HCT116 (cell line): ENCODE data around the gene NFATC1. TPM values are rescaled to one million over a fixed set of nuclear protein-coding genes. Genes with fewer than 3 reads are reported as not detected.

Experiments used
- ATAC-seq: fragments of 200-7000 bp; cut with Tn5 transposase; 2 replicates; pipeline ENCODE4 v1.9.1; 2020; ENCODE audit warnings: mild to moderate bottlenecking, moderate library complexity
- BruUV-seq: library from RNA; stranded (reverse); fragments of 400-500 nt; replicated peaks from 2 replicates; lab custom pipeline; 2021; lab: Mats Ljungman, UMichigan
- CTCF ChIA-PET: fragments of 300-600 bp; sonication (Branson Sonifier 250); formaldehyde crosslinking; loops from one replicate; lab custom pipeline; 2021; ENCODE audit warnings: antibody characterized with exemption; lab: Charles Lee
- POLR2A ChIA-PET: fragments of 300-600, 350-600 bp; sonication (Branson Sonifier 250); formaldehyde crosslinking; loops from one replicate; lab custom pipeline; 2021; ENCODE audit warnings: antibody characterized with exemption; lab: Charles Lee
- RAD21 ChIA-PET, 2 experiments: fragments of 300-600 bp; sonication (Branson Sonifier 250); formaldehyde crosslinking; loops; one replicate each; lab custom pipeline; 2023; ENCODE audit warnings: low total read pairs in 2 of 2; ENCODE audit not compliant: uncharacterized antibody in 2 of 2, unreplicated experiment in 2 of 2, low non-redundant PET in 1 of 2; lab: Charles Lee
- DNase-seq: peaks from one replicate; pipeline ENCODE4 v3.0.0-alpha.2; 2010; ENCODE audit warnings: low read depth, low spot score
- H2AFZ ChIP-seq: fragments of 200-600 bp; shearing (Covaris generic), sonication (generic); 2 replicates; pipeline ENCODE4 v1.6.1; 2017; ENCODE audit warnings: low read depth, mixed run types, mixed read lengths, antibody characterized with exemption, low read length; ENCODE audit not compliant: poor library complexity, severe bottlenecking
- H3K27ac ChIP-seq: 2 replicates; pipeline ENCODE4 v1.5.1; 2012; ENCODE audit warnings: low read depth, low read length
- H3K27me3 ChIP-seq: fragments of 200-600 bp; sonication (generic); 2 replicates; pipeline ENCODE4 v1.6.1; 2016; ENCODE audit warnings: mixed run types, low read length, mixed read lengths; ENCODE audit not compliant: insufficient read depth
- H3K36me3 ChIP-seq, 2 experiments: fragments of 200-500 bp in 1 of 2; fragments of 200-600 bp in 1 of 2; sonication (Bioruptor generic) in 1 of 2; sonication (generic) in 1 of 2; 2 replicates each; pipeline versions ENCODE4 v1.5.1 to v1.6.1; 2014 to 2016; ENCODE audit warnings: low read length in 2 of 2, inconsistent platforms in 1 of 2, mixed read lengths in 1 of 2, mixed run types in 1 of 2; ENCODE audit not compliant: insufficient read depth in 2 of 2, control insufficient read depth in 1 of 2
- H3K4me1 ChIP-seq, 2 experiments: fragments of 200-600 bp in 1 of 2; sonication (generic) in 1 of 2; 2 replicates each; pipeline versions ENCODE4 v1.5.1 to v1.6.1; 2012 to 2017; ENCODE audit warnings: low read length in 2 of 2, inconsistent platforms in 1 of 2, mild to moderate bottlenecking in 1 of 2, mixed read lengths in 1 of 2, mixed run types in 1 of 2, moderate library complexity in 1 of 2; ENCODE audit not compliant: insufficient read depth in 2 of 2, control insufficient read depth in 1 of 2
- H3K4me2 ChIP-seq: fragments of 200-600 bp; sonication (generic); 2 replicates; pipeline ENCODE4 v1.6.1; 2017; ENCODE audit warnings: mixed run types, low read length, mixed read lengths
- H3K4me3 ChIP-seq, 2 experiments: fragments of 200-600 bp in 1 of 2; sonication (generic) in 1 of 2; replicated peaks in 1 of 2; 2 replicates each; pipeline ENCODE4 v1.5.1; 2011 to 2016; ENCODE audit warnings: low read length in 2 of 2, control low read depth in 1 of 2, low read depth in 1 of 2, mild to moderate bottlenecking in 1 of 2, mixed read lengths in 1 of 2, mixed run types in 1 of 2
- H3K79me2 ChIP-seq: fragments of 200-600 bp; sonication (generic); 2 replicates; pipeline ENCODE4 v1.6.1; 2017; ENCODE audit warnings: mild to moderate bottlenecking, mixed run types, low read length, moderate library complexity, mixed read lengths; ENCODE audit not compliant: insufficient read depth
- H3K9ac ChIP-seq: fragments of 200-600 bp; sonication (generic); 2 replicates; pipeline ENCODE4 v1.6.1; 2016; ENCODE audit warnings: low read length, mixed read lengths
- H3K9me2 ChIP-seq: fragments of 200-600 bp; sonication (generic), shearing (Covaris generic); 2 replicates; pipeline ENCODE4 v1.6.1; 2017; ENCODE audit warnings: mixed run types, mild to moderate bottlenecking, moderate library complexity; ENCODE audit not compliant: insufficient read depth
- H3K9me3 ChIP-seq, 2 experiments: fragments of 200-500 bp in 1 of 2; fragments of 200-600 bp in 1 of 2; sonication (Bioruptor generic) in 1 of 2; sonication (generic) in 1 of 2; 2 replicates each; pipeline ENCODE4 v1.6.1; 2014 to 2017; ENCODE audit warnings: low read length in 2 of 2, mixed read lengths in 2 of 2, inconsistent platforms in 1 of 2, low read depth in 1 of 2, mild to moderate bottlenecking in 1 of 2, mixed run types in 1 of 2, moderate library complexity in 1 of 2; ENCODE audit not compliant: control insufficient read depth in 1 of 2, insufficient read depth in 1 of 2
- H4K20me1 ChIP-seq: fragments of 200-600 bp; sonication (generic), shearing (Covaris generic); 2 replicates; pipeline ENCODE4 v1.6.1; 2017; ENCODE audit warnings: mixed run types, mild to moderate bottlenecking, moderate library complexity; ENCODE audit not compliant: insufficient read depth
- CBX3 ChIP-seq: IDR thresholded peaks from 2 replicates; pipeline ENCODE4 v1.6.1; 2012; ENCODE audit warnings: low read depth
- CEBPB ChIP-seq: IDR thresholded peaks from 2 replicates; pipeline ENCODE4 v1.6.1; 2012; ENCODE audit warnings: low read depth
- CTCF ChIP-seq, 3 experiments: fragments of 200-600 bp in 1 of 3; sonication (generic) in 1 of 3; IDR thresholded peaks in 2 of 3; conservative IDR thresholded peaks in 1 of 3; 2 replicates each; pipeline ENCODE4 v1.5.1; 2012 to 2017; ENCODE audit warnings: low read depth in 2 of 3, low read length in 2 of 3, antibody characterized with exemption in 1 of 3, borderline replicate concordance in 1 of 3, control low read depth in 1 of 3, mild to moderate bottlenecking in 1 of 3, mixed read lengths in 1 of 3, mixed run types in 1 of 3, moderate library complexity in 1 of 3; ENCODE audit not compliant: insufficient read depth in 1 of 3
- POLR2A ChIP-seq: IDR thresholded peaks from 2 replicates; pipeline ENCODE4 v1.7.0; 2011; ENCODE audit warnings: borderline replicate concordance; ENCODE audit not compliant: insufficient read depth, insufficient read length; ENCODE audit errors: extremely low read depth
- TCF7L2 ChIP-seq: IDR thresholded peaks from 2 replicates; pipeline ENCODE4 v1.7.0; 2011; ENCODE audit warnings: borderline replicate concordance, inconsistent platforms; ENCODE audit not compliant: insufficient read depth, insufficient read length; ENCODE audit errors: extremely low read depth
- YY1 ChIP-seq: IDR thresholded peaks from 2 replicates; pipeline ENCODE4 v1.6.1; 2011; ENCODE audit warnings: low read length, low read depth, moderate library complexity, mild to moderate bottlenecking; ENCODE audit not compliant: insufficient replicate concordance; ENCODE audit errors: extremely low read depth
- ZFX ChIP-seq: fragments of 450-650 bp; IDR thresholded peaks from 2 replicates; pipeline ENCODE4 v1.6.1; 2017
- intact Hi-C: fragments of 100-400 bp; cut with micrococcal nuclease; formaldehyde crosslinking; loops from 2 replicates; pipeline ENCODE4 v1.10.0; 2022
- total RNA-seq: library from RNA; stranded (reverse); gene quantifications from one replicate; pipeline ENCODE4 v1.2.1, GENCODE V29; 2021; ENCODE audit not compliant: unreplicated experiment

The NFATC1 gene
- total RNA-seq, 1 experiment from 2014 or later: 20.8 TPM

GRCh38 chr18:79479116-79479760, 83.5 kb downstream of the NFATC1 start:
- no peak overlapping the region for H3K27ac ChIP-seq
- intact Hi-C loops: no loop called here
- no peaks in the 10 kb centered on the region for H3K27me3 ChIP-seq
- no peak overlapping the region for H3K9ac ChIP-seq
- H2AFZ ChIP-seq: no peak overlapping the region
- no peaks in the 10 kb centered on the region for H4K20me1 ChIP-seq
- H3K79me2 ChIP-seq: no peaks in the 10 kb centered on the region
- ATAC-seq (no peak), DNase-seq (no peak)
- H3K36me3 ChIP-seq: no peaks in the 10 kb centered on the region
- H3K4me3 ChIP-seq: no peak overlapping the region
- RAD21 ChIA-PET: no interaction called here
- CTCF ChIA-PET: no interaction called here
- POLR2A ChIA-PET: no interaction called here
- TF ChIP-seq YY1: no peak
- no peak for TF ChIP-seq ZFX
- no peaks in the 10 kb centered on the region for H3K9me3 ChIP-seq
- H3K9me2 ChIP-seq: no peaks in the 10 kb centered on the region
- BruUV-seq: no TSS peak
- H3K4me2 ChIP-seq: no peak overlapping the region
- H3K4me1 ChIP-seq: no peaks in the 10 kb centered on the region

DNA sequence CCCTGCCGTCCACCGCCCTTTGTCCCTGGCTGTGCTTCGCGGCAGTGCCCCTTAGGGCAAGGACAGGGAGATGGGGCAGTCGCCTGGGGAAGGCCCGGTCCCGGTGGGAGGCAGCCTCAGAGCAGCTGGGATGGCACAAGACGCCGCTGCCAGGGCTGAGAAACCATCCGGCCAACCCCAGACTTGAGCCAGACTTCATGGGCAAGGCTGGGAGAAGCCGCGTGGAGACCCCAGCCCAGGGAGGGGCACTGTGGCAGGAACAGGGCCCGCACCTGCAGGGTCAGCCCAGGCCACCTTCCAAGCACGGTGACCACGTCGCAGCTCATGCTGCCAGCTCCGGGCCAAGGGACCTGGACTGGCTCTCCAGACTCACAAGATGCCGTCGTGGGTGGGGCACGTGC, 84.0 kb downstream of the NFATC1 start:
- H3K9ac ChIP-seq: no peak overlapping the region
- intact Hi-C loops: no loop called here
- no peaks in the 10 kb centered on the region for H3K9me3 ChIP-seq
- H3K79me2 ChIP-seq: no peaks in the 10 kb centered on the region
- CTCF ChIA-PET: no interaction called here
- no peaks in the 10 kb centered on the region for H4K20me1 ChIP-seq
- POLR2A ChIA-PET: no interaction called here
- H3K27ac ChIP-seq: no peak overlapping the region
- ATAC-seq (no peak), DNase-seq (no peak)
- no peaks in the 10 kb centered on the region for H3K4me1 ChIP-seq
- no peak overlapping the region for H3K4me3 ChIP-seq
- TF ChIP-seq CBX3 (no peak), POLR2A (no peak), TCF7L2 (no peak), CEBPB (no peak), CTCF (IDR thresholded peaks at IDR 0.05 in 2 of 3, conservative IDR thresholded peaks at IDR 0.05 in 1 of 3; ENCODE audit: borderline replicate concordance in 1 of 3, insufficient read depth in 1 of 3, low read depth in 2 of 3, low read length in 2 of 3) (no peak), YY1 (no peak)
- H3K36me3 ChIP-seq: no peaks in the 10 kb centered on the region
- RAD21 ChIA-PET: no interaction called here
- no TSS peak for BruUV-seq
- H3K9me2 ChIP-seq: no peaks in the 10 kb centered on the region
- H2AFZ ChIP-seq: no peak overlapping the region
- no peak overlapping the region for H3K4me2 ChIP-seq
- no peaks in the 10 kb centered on the region for H3K27me3 ChIP-seq
